Caco-2 (cell line): ENCODE data around the gene LRMDA. TPM values are rescaled to one million over a fixed set of nuclear protein-coding genes. Genes with fewer than 3 reads are reported as not detected.

Source experiments
- BruUV-seq: library from RNA; stranded (reverse); fragments of 400-500 nt; replicated peaks from 2 replicates; lab custom pipeline; 2021; lab: Mats Ljungman, UMichigan
- CTCF ChIA-PET: fragments of 300-600 bp; sonication (Branson Sonifier 250); formaldehyde crosslinking; loops from one replicate; lab custom pipeline; 2022; ENCODE audit warnings: antibody characterized with exemption; lab: Charles Lee
- POLR2A ChIA-PET: fragments of 300-600 bp; sonication (Branson Sonifier 250); formaldehyde crosslinking; loops from one replicate; lab custom pipeline; 2022; ENCODE audit warnings: antibody characterized with exemption; lab: Charles Lee
- DNase-seq, 2 experiments: peaks; one replicate each; pipeline versions ENCODE4 v3.0.0 to v3.0.0-alpha.2; 2020 to 2022
- H3K27me3 ChIP-seq: replicated peaks from 2 replicates; pipeline ENCODE4 v1.6.0; 2011; ENCODE audit warnings: low read length; ENCODE audit not compliant: control insufficient read depth, insufficient read depth
- H3K36me3 ChIP-seq: 2 replicates; pipeline ENCODE4 v1.5.1; 2011; ENCODE audit warnings: low read length; ENCODE audit not compliant: control insufficient read depth, insufficient read depth
- H3K4me1 ChIP-seq: fragments of 250-450 bp; sonication (Bioruptor Pico); 2 replicates; pipeline ENCODE4 v1.5.1; 2020; ENCODE audit warnings: mild to moderate bottlenecking
- H3K4me3 ChIP-seq: 2 replicates; pipeline ENCODE4 v1.5.1; 2011; ENCODE audit warnings: low read depth, mild to moderate bottlenecking, control low read depth, low read length
- H3K9me3 ChIP-seq: fragments of 250-450 bp; sonication (Bioruptor Pico); 2 replicates; pipeline ENCODE4 v1.5.1; 2020; ENCODE audit warnings: mild to moderate bottlenecking, moderate library complexity
- H3K27ac Mint-ChIP-seq: one replicate; pipeline ENCODE4 v1.8.0; 2022; ENCODE audit warnings: mixed read lengths; ENCODE audit not compliant: unreplicated experiment
- H3K27me3 Mint-ChIP-seq: one replicate; pipeline ENCODE4 v1.8.0; 2022; ENCODE audit warnings: mixed read lengths; ENCODE audit not compliant: insufficient read depth, unreplicated experiment
- H3K36me3 Mint-ChIP-seq: one replicate; pipeline ENCODE4 v1.8.0; 2022; ENCODE audit warnings: mild to moderate bottlenecking, mixed read lengths; ENCODE audit not compliant: insufficient read depth, unreplicated experiment
- H3K4me1 Mint-ChIP-seq: one replicate; pipeline ENCODE4 v1.8.0; 2022; ENCODE audit warnings: low read depth, mixed read lengths; ENCODE audit not compliant: unreplicated experiment
- H3K4me3 Mint-ChIP-seq: one replicate; pipeline ENCODE4 v1.8.0; 2022; ENCODE audit warnings: mild to moderate bottlenecking, moderate library complexity, mixed read lengths; ENCODE audit not compliant: unreplicated experiment
- H3K9me3 Mint-ChIP-seq: one replicate; pipeline ENCODE4 v1.8.0; 2022; ENCODE audit warnings: mixed read lengths; ENCODE audit not compliant: unreplicated experiment
- CTCF ChIP-seq, 2 experiments: fragments of 200-600 bp in 1 of 2; IDR thresholded peaks; 1 replicate in 1 of 2; 2 replicates in 1 of 2; pipeline versions ENCODE4 v1.5.1 to v1.8.0; 2011 to 2022; ENCODE audit warnings: antibody characterized with exemption in 1 of 2, control low read depth in 1 of 2, inconsistent platforms in 1 of 2, low read depth in 1 of 2, low read length in 1 of 2, mild to moderate bottlenecking in 1 of 2, moderate library complexity in 1 of 2; ENCODE audit not compliant: insufficient read depth in 1 of 2, severe bottlenecking in 1 of 2, unreplicated experiment in 1 of 2
- intact Hi-C: fragments of 100-400 bp; cut with micrococcal nuclease; formaldehyde crosslinking; loops from one replicate; pipeline ENCODE4 v1.10.0; 2022; ENCODE audit not compliant: unreplicated experiment
- total RNA-seq: library from RNA; stranded (reverse); gene quantifications from 2 replicates; pipeline ENCODE4 v1.2.3, GENCODE V29; 2022

Gene LRMDA
- total RNA-seq, 1 experiment from 2014 or later, result 18.5 TPM

- no peak for TF ChIP-seq CTCF (IDR thresholded peaks at IDR 0.05; ENCODE audit: insufficient read depth in 1 of 2, low read depth in 1 of 2, low read length in 1 of 2, severe bottlenecking in 1 of 2, unreplicated experiment in 1 of 2)
- H3K4me3 ChIP-seq, result no peak overlapping the region
- H3K27me3 ChIP-seq, result no peaks in the 10 kb centered on the region
- Mint-ChIP-seq H3K27me3 (no peaks in the 10 kb centered on the region), H3K27ac (no peak overlapping the region), H3K4me1 (peaks cover 21% of the 10 kb centered on the region), H3K4me3 (no peak overlapping the region), H3K36me3 (peaks cover 5% of the 10 kb centered on the region), H3K9me3 (no peaks in the 10 kb centered on the region)
- CTCF ChIA-PET, result no interaction called here
- no peak for DNase-seq
- H3K36me3 ChIP-seq, result no peaks in the 10 kb centered on the region
- POLR2A ChIA-PET, result no interaction called here
- H3K4me1 ChIP-seq, result peaks cover 5% of the 10 kb centered on the region; the same call in 1 of the 2 replicates
- intact Hi-C loops, result no loop called here
- BruUV-seq, result no TSS peak
- H3K9me3 ChIP-seq, result no peaks in the 10 kb centered on the region
Observed at GRCh38 chr10:75465450-75465827, 34.0 kb downstream of the LRMDA start.

GRCh38 chr10:75466001-75466400 is 34.6 kb downstream of the LRMDA start:
- CTCF ChIA-PET, result no interaction called here
- no peak overlapping the region for H3K4me3 Mint-ChIP-seq
- intact Hi-C loops, result no loop called here
- no peaks in the 10 kb centered on the region for H3K9me3 Mint-ChIP-seq
- Histone ChIP-seq H3K27me3 (no peaks in the 10 kb centered on the region), H3K36me3 (no peaks in the 10 kb centered on the region), H3K4me3 (no peak overlapping the region), H3K4me1 (peaks cover 5% of the 10 kb centered on the region; the same call in 1 of the 2 replicates), H3K9me3 (no peaks in the 10 kb centered on the region)
- H3K27ac Mint-ChIP-seq, result no peak overlapping the region
- no peak for DNase-seq
- no peak for TF ChIP-seq CTCF (IDR thresholded peaks at IDR 0.05; ENCODE audit: insufficient read depth in 1 of 2, low read depth in 1 of 2, low read length in 1 of 2, severe bottlenecking in 1 of 2, unreplicated experiment in 1 of 2)
- no peaks in the 10 kb centered on the region for H3K27me3 Mint-ChIP-seq
- peaks cover 5% of the 10 kb centered on the region for H3K36me3 Mint-ChIP-seq
- no TSS peak for BruUV-seq
- H3K4me1 Mint-ChIP-seq, result peaks cover 21% of the 10 kb centered on the region
- POLR2A ChIA-PET, result no interaction called here

- no peaks in the 10 kb centered on the region for H3K27me3 Mint-ChIP-seq
- no TSS peak for BruUV-seq
- TF ChIP-seq CTCF (IDR thresholded peaks at IDR 0.05; ENCODE audit: insufficient read depth in 1 of 2, low read depth in 1 of 2, low read length in 1 of 2, severe bottlenecking in 1 of 2, unreplicated experiment in 1 of 2), result no peak
- POLR2A ChIA-PET, result no interaction called here
- peaks cover 6% of the 10 kb centered on the region for H3K36me3 Mint-ChIP-seq
- DNase-seq, result no peak
- H3K9me3 ChIP-seq, result no peaks in the 10 kb centered on the region
- peaks cover 5% of the 10 kb centered on the region; the same call in 1 of the 2 replicates for H3K4me1 ChIP-seq
- H3K4me3 ChIP-seq, result no peak overlapping the region
- H3K27me3 ChIP-seq, result no peaks in the 10 kb centered on the region
- intact Hi-C loops, result no loop called here
- H3K4me3 Mint-ChIP-seq, result no peak overlapping the region
- H3K9me3 Mint-ChIP-seq, result no peaks in the 10 kb centered on the region
- H3K36me3 ChIP-seq, result no peaks in the 10 kb centered on the region
- H3K27ac Mint-ChIP-seq, result no peak overlapping the region
- CTCF ChIA-PET, result no interaction called here
- peaks cover 21% of the 10 kb centered on the region for H3K4me1 Mint-ChIP-seq
Observed at GRCh38 chr10:75466886-75467285, 35.5 kb downstream of the LRMDA start.
